ENCODE measurements around the gene STXBP6.
A peak's percentile ranks its signal among the peaks of the same experiment; 100 is the strongest.

The STXBP6 gene

DNA sequence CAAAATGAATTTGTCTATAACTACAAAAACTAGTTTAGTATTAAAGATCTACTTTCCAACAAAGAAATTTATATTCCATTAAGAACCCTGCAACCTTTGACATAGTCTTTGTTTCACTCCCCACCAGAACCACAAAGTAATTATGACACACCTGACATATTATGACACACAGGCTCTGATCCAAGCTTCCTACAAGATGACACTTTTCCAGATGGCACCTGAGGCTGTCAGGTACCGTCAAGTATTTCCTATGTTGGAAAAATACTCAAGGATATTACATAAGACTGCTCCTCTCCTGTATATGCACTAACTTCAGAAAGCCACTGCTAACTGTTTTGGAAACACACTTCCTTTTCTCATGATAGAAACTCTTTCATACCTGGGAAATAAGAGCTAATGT is 38.9 kb downstream of the STXBP6 start:
- no peak for DNase-seq

DNA sequence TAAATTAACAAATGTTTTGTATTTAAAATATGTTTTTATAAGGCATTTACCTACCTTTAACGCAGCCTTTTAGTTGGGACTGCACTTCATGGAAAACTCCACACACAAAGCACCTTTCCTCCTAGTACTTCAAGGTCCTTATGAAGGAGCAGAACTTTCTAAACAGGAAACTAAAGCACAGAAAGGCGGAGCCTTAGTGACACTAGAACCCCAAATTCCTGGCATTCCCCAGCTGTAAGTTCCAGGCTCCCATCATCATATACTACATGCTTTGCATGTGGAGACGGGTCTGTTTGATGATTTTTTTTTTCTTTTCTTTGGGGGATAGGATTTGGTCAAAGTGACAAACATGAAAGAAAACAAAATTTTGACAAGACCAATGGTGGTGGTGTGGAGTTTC is 39.5 kb downstream of the STXBP6 start:
- no peak for DNase-seq

- DNase-seq, result peak; percentile 52
These were observed 40.1 kb downstream of the STXBP6 start for GRCh38 chr14:25009891-25010290.

DNA sequence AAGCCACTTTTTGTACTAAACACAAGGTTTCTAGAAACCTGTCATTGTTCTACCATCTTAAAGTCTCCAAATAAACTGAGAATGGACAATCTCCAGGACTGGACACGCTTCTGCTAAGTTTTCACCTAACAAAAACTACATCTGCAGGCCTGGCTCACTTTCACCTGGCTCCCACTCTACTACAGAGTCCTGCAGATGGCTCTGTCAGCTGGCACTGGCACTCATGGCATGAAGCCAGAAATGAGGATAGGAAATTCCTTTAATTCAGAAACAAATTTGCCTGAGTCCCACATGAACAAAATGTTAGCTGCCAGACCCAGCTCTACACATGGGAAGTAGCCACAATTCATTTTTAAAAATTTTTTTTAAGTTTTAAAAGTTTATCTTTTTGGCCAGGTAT is 42.1 kb downstream of the STXBP6 start:
- DNase-seq, result peak; percentile 65

- peak; percentile 59 for DNase-seq
These were observed 42.8 kb downstream of the STXBP6 start for GRCh38 chr14:25006961-25007795.

- no peak for DNase-seq
These were observed 43.9 kb downstream of the STXBP6 start for GRCh38 chr14:25006031-25006430.

- no peak for DNase-seq
These were observed 45.5 kb downstream of the STXBP6 start for GRCh38 chr14:25004389-25004809.

GRCh38 chr14:25003537-25003936 is 46.4 kb downstream of the STXBP6 start:
- DNase-seq, result no peak

DNA sequence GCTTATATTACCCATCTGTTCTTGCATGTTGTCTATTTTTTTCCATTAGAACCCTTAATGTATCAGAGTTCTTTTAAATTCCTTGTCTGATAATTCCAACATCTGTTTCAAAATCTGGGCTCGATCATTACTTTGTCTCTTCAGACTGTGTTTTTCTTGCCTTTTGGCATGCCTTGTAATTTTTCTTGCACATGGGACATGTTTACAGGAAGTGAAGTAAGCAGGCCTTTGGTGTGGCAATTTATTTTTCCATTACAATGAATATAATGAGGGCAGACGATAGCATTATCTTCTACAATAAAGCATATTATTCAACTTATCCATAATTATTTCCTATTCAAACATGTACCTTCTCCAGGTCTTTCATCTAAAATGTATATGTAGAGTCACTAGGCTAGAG is 48.3 kb downstream of the STXBP6 start:
- DNase-seq, result no peak

DNA sequence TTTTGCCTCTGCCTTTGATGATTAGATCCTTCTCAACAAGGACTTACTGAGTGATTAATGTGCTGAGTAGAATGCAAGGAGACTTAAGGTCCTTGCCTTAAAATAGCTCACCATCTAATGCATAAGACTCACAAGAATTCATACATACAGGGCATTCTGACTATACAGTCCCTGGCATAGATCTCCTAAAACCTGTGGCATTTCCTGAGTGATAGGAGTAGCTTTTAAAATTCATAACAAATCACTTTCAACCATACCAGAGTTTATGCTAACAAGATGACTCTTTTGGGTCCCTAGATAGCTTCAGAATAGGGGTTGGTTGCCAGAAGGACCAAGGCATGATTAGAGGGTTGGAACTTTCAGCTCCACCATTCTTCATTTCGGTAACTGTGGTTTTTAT is 48.8 kb downstream of the STXBP6 start:
- no peak for DNase-seq

DNA sequence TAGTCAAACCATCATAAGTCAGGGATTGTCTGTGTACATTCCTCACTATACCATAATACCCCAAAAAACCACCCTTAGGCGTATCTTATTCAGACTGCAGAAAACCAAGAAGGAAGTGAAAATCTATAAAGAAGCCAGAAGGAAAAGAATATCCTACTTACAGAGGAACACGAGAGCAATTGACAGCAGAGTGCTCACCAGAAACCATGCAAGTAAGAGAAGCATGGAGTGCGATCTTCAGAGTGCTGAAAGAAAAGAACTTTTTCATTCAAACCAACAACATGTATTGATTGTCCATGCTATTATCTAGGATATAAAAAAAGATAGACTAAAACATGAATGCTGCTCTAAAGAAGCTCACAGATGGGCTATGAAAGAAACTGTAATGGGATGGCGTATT is 50.8 kb downstream of the STXBP6 start:
- no peak for DNase-seq

- peak; percentile 100 for DNase-seq
These were observed 52.8 kb downstream of the STXBP6 start for GRCh38 chr14:24996930-24997725.

- DNase-seq, result no peak
These were observed 54.9 kb downstream of the STXBP6 start for GRCh38 chr14:24995016-24995415.

DNA sequence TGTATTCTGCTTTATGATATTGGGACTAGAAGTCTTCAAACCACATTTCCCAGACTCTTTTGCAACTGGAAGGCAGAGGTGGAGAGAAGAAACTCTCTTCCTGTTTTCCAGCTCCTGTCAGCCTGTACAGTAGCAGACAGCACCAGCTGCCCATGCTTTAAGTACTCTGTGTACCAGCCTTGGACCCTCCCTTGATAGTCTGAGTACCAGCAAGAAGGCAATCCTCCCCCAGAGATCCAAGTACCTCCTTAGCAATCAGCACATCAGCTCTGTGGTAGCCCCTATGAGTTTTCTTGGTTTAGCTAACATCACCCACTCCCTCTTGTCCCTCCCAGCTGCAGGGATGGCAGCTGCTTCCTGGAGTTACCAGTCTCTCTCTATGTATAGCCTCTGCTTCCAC is 56.3 kb downstream of the STXBP6 start:
- no peak for DNase-seq

DNA sequence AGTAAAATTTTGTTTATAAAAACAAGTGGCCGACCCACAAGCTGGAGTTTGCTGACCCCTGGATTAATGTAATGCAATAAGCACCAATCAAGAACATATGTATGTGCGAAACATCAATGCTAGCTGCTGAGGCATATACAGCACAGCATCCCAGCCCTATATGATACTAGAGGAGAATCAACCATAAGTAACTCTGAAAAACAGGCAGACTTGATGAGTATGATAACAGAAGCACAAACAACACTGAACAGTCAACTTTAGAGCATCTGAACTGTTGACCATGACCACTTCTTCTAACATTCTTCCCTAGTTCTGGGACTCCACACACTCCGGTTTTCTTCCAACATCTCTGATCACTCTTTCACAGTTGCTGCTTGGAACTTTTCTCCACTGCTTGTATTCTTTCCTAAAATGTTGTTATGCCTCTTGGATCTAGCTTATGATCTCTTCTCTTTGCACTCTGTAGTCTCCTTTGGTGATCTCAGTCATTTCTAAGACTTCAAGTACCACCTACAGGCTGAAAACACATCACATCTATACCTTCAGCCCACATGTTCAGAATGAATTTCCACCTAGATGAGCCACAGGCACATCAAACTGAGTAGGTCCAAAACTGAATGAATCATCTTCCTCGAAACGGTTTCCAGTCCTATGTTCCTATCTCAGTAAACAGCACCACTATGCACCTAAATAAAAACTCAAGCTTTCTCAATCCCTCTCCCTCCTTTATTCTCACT is 57.2 kb downstream of the STXBP6 start:
- DNase-seq, result no peak

- no peak for DNase-seq
These were observed 58.1 kb downstream of the STXBP6 start for GRCh38 chr14:24991821-24992220.

DNA sequence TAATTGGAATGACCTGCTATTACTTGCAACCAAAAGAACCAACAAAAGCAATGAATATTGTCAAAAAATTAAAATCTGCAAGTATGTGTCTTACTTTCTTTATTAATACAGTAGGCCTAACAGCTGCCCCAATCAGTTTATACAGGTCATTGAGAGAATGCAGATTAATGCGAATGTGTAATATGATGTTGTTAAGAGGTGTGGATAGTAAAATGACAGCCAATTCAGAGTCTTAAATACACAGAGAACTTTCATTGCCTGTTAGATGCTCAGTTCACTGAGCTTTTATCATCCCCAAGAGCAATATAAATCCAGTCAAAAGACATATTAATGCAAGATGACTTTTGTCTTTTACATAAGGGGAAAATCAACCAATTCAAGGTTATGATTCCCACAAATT is 58.7 kb downstream of the STXBP6 start:
- no peak for DNase-seq

DNA sequence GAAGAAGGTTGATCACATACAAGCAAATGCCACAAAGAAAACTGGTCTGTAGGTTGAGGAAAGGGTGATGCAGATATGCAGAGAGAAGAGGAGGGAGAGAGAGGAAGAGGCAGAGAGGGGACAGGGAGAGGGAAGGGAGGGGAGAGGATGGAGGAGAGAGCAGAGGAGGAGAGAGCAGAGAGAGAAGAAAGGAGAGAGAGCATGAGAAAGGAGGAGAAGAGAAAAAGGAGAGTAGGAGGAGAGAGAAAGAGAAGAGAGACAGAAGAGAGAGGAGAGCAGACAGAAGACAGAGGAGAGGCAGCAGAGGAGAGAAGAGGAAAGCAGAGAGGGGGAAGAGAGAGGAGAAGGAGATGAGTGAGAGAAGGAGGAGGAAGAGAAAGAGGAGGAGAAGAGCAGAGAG is 59.2 kb downstream of the STXBP6 start:
- DNase-seq, result no peak

GRCh38 chr14:24990050-24990449 is 59.9 kb downstream of the STXBP6 start:
- DNase-seq, result no peak

DNA sequence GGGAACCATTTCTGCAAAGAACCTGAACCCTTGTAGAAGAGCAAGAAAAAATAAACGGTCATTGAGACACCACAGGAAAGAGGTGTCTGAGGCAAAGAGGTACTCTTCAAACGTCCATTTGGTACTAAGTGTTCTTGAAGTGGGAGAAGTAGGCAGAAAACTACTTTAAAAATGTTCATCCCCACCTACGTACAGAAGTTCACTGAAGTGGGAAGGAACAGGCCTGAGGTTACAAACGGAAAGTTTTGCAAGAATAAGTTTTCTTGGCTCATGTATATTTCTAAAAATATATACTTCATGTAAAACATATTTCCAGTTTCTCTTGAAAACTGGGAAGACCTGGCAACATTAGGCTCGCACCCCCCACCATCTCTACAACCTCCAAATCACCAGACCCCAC is 61.2 kb downstream of the STXBP6 start:
- peak; percentile 88 for DNase-seq

GRCh38 chr14:24986206-24986893 is 63.6 kb downstream of the STXBP6 start:
- peak; percentile 87 for DNase-seq

DNA sequence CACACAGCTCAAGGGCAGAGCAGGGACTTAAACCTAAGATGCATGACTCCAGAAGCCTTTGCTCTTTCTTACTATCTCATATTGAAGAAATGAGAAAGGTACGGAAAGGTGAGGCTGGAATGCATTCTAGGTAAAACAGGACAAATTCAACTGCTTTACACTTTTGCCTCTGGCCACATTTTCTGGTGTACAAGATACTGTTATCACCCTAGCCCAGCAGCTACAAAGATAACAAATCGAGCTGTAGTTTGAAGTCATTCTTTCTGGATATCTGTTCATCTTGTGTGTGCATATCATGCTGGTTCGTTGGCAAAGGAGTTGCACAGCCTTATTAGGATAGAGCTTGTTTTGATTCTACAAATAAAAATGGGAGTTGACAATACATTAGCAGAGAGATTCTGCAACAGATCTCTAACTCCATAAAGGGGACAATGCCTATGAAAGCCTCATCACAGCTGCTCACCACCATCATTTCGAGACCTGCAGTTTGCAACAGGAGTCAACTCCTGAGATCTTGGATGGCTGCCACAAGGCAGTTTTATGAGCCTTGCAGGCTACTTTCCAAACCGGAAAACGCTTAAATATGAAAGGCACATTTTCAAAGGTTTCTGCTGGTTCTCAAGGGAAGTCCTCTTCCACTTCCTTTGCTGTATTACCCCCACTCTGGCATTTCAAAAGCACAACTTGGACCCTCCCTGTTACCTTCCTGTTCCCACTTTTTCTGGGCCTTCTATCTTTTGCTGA is 64.9 kb downstream of the STXBP6 start:
- peak; percentile 98 for DNase-seq
